GM13976 (cell line): ENCODE results near the gene AGRP.

Source experiments
- DNase-seq: peaks from one replicate; pipeline ENCODE4 v3.0.0; 2012; ENCODE audit warnings: low spot score
- CTCF ChIP-seq: IDR thresholded peaks from 2 replicates; pipeline ENCODE4 v1.5.1; 2012; ENCODE audit warnings: borderline replicate concordance, mild to moderate bottlenecking; ENCODE audit not compliant: insufficient read depth; ENCODE audit errors: extremely low read depth, missing control alignments, control extremely low read depth
- in situ Hi-C: fragments of 300-500 bp; cut with MboI; formaldehyde crosslinking; loops from one replicate; pipeline ENCODE4 v1.12.0; 2022; ENCODE audit warnings: low sequenced_read_pairs, mixed read lengths, inconsistent platforms; ENCODE audit not compliant: unreplicated experiment

Gene AGRP

GRCh38 chr16:67528222-67528869 lies 45.0 kb upstream of the AGRP start, which contains the start of gene RIPOR1:
Gene RIPOR1 (plus strand): TSS chr16:67528829. CDS start chr16:67538447, 9,618 bp downstream.
- no peak for TF ChIP-seq CTCF
- in situ Hi-C loops: loop anchor here (25.0 kb wide), 1 partner anchor 284 kb away; the partner anchor contains the start of genes RANBP10 and TSNAXIP1
- peak; percentile 86 for DNase-seq

GRCh38 chr16:67526149-67526791 lies 42.9 kb upstream of the AGRP start:
- DNase-seq: no peak
- in situ Hi-C loops: loop anchor here (25.0 kb wide), 1 partner anchor 286 kb away; the partner anchor contains the start of genes RANBP10 and TSNAXIP1

GRCh38 chr16:67525176-67525860 lies 42.0 kb upstream of the AGRP start:
- TF ChIP-seq CTCF: no peak
- in situ Hi-C loops: loop anchor here (25.0 kb wide), 1 partner anchor 287 kb away; the partner anchor contains the start of genes RANBP10 and TSNAXIP1
- no peak for DNase-seq

More at GRCh38 chr16:67526149-67526791, 42.9 kb upstream of the AGRP start:
- no peak for TF ChIP-seq CTCF

GRCh38 chr16:67521095-67521804 lies 37.9 kb upstream of the AGRP start:
- TF ChIP-seq CTCF: peak; percentile 98
- DNase-seq: peak; percentile 92
- in situ Hi-C loops: no loop called here

- TF ChIP-seq CTCF: no peak
- in situ Hi-C loops: no loop called here
- DNase-seq: no peak
Observed at GRCh38 chr16:67519242-67519641, 35.9 kb upstream of the AGRP start.

- TF ChIP-seq CTCF: no peak
- DNase-seq: no peak
- in situ Hi-C loops: no loop called here
Observed at GRCh38 chr16:67518676-67519075, 35.3 kb upstream of the AGRP start.
